SIG-M5 treated with dmso at 0.1 percent for 504 hours (cell line): Measurements from ENCODE around the gene KAZN.
"Not testable (repeated sequence)": the region's sequence is repeated elsewhere in the genome, so short reads cannot be mapped to it uniquely, and the experiment has no call there.

Experiments used
- DNase-seq: peaks from one replicate; lab custom pipeline; 2025; ENCODE audit not compliant: unreplicated experiment; lab: John Stamatoyannopoulos, UW

The KAZN gene

GRCh38 chr1:14598498-14599182 lies at the start of gene KAZN:
KAZN (plus strand) TSS chr1:14598685.
- no peak for DNase-seq

GRCh38 chr1:14549897-14550620 lies 48.4 kb upstream of the KAZN start:
- DNase-seq = no peak

GRCh38 chr1:14551386-14551785 lies 47.1 kb upstream of the KAZN start:
- no peak for DNase-seq

GRCh38 chr1:14552246-14552965 lies 46.1 kb upstream of the KAZN start:
- no peak for DNase-seq

- no peak for DNase-seq
Measured at GRCh38 chr1:14553711-14554110, 44.8 kb upstream of the KAZN start.

GRCh38 chr1:14555091-14555490 lies 43.4 kb upstream of the KAZN start:
- no peak for DNase-seq

GRCh38 chr1:14561014-14561693 lies 37.3 kb upstream of the KAZN start:
- no peak for DNase-seq

GRCh38 chr1:14565090-14565489 lies 33.4 kb upstream of the KAZN start:
- DNase-seq = no peak

- no peak for DNase-seq
Measured at GRCh38 chr1:14567056-14567455, 31.4 kb upstream of the KAZN start.

- DNase-seq = no peak
Measured at GRCh38 chr1:14567903-14568302, 30.6 kb upstream of the KAZN start.

GRCh38 chr1:14568716-14569355 lies 29.6 kb upstream of the KAZN start:
- DNase-seq = no peak

GRCh38 chr1:14570514-14570913 lies 28.0 kb upstream of the KAZN start:
- DNase-seq = no peak

GRCh38 chr1:14571810-14572767 lies 26.4 kb upstream of the KAZN start:
- no peak for DNase-seq

- no peak for DNase-seq
Measured at GRCh38 chr1:14572861-14573260, 25.6 kb upstream of the KAZN start.

- DNase-seq = no peak
Measured at GRCh38 chr1:14576155-14576554, 22.3 kb upstream of the KAZN start.

GRCh38 chr1:14577261-14577660 lies 21.2 kb upstream of the KAZN start:
- no peak for DNase-seq

- no peak for DNase-seq
Measured at GRCh38 chr1:14578156-14578555, 20.3 kb upstream of the KAZN start.

GRCh38 chr1:14580295-14580694 lies 18.2 kb upstream of the KAZN start:
- not testable (repeated sequence) for DNase-seq

- DNase-seq = no peak
Measured at GRCh38 chr1:14580986-14581385, 17.5 kb upstream of the KAZN start.

GRCh38 chr1:14583788-14584187 lies 14.7 kb upstream of the KAZN start:
- DNase-seq = no peak
